GM18505 (cell line): ENCODE measurements around the gene WDFY1.
"Not testable (repeated sequence)": the region's sequence is repeated elsewhere in the genome, so short reads cannot be mapped to it uniquely, and the experiment has no call there.

Experiments used
- ATAC-seq: cut with Tn5 transposase; IDR thresholded peaks from one replicate; pipeline ENCODE4 v1.9.1; 2021; ENCODE audit not compliant: unreplicated experiment
- POLR2A ChIP-seq: IDR thresholded peaks from 4 replicates; pipeline ENCODE4 v1.6.1; 2011; ENCODE audit warnings: borderline replicate concordance; ENCODE audit not compliant: insufficient read depth, insufficient read length; ENCODE audit errors: extremely low read depth

Gene WDFY1

GRCh38 chr2:223888251-223888650 is 56.9 kb downstream of the WDFY1 start:
- no peak for TF ChIP-seq POLR2A
- no peak for ATAC-seq

- no peak for TF ChIP-seq POLR2A
- no peak for ATAC-seq
These were observed 58.0 kb downstream of the WDFY1 start for GRCh38 chr2:223887127-223887526.

GRCh38 chr2:223886726-223887125 is 58.4 kb downstream of the WDFY1 start:
- no peak for ATAC-seq

GRCh38 chr2:223884399-223884798 is 60.7 kb downstream of the WDFY1 start:
- TF ChIP-seq POLR2A: no peak
- ATAC-seq: peak; percentile 81

More at GRCh38 chr2:223886726-223887125, 58.4 kb downstream of the WDFY1 start:
- TF ChIP-seq POLR2A: no peak

GRCh38 chr2:223882715-223883114 is 62.4 kb downstream of the WDFY1 start:
- ATAC-seq: no peak
- TF ChIP-seq POLR2A: no peak

GRCh38 chr2:223880796-223881195 is 64.3 kb downstream of the WDFY1 start:
- ATAC-seq: no peak

GRCh38 chr2:223877721-223878410 is 67.3 kb downstream of the WDFY1 start:
- no peak for TF ChIP-seq POLR2A
- ATAC-seq: no peak

More at GRCh38 chr2:223880796-223881195, 64.3 kb downstream of the WDFY1 start:
- TF ChIP-seq POLR2A: no peak

GRCh38 chr2:223873672-223874071 is 71.5 kb downstream of the WDFY1 start:
- no peak for TF ChIP-seq POLR2A
- ATAC-seq: no peak

- ATAC-seq: not testable (repeated sequence)
These were observed 72.4 kb downstream of the WDFY1 start for GRCh38 chr2:223872772-223873171.

- ATAC-seq: not testable (repeated sequence)
These were observed 73.5 kb downstream of the WDFY1 start for GRCh38 chr2:223871661-223872060.

GRCh38 chr2:223870840-223871611 is 74.1 kb downstream of the WDFY1 start:
- no peak for TF ChIP-seq POLR2A
- no peak for ATAC-seq

GRCh38 chr2:223868005-223868404 is 77.1 kb downstream of the WDFY1 start:
- ATAC-seq: peak; percentile 69
- no peak for TF ChIP-seq POLR2A

GRCh38 chr2:223865907-223866508 is 79.1 kb downstream of the WDFY1 start:
- TF ChIP-seq POLR2A: no peak
- ATAC-seq: peak; percentile 43

- ATAC-seq: no peak
- no peak for TF ChIP-seq POLR2A
These were observed 80.0 kb downstream of the WDFY1 start for GRCh38 chr2:223865124-223865523.

- ATAC-seq: no peak
These were observed 81.6 kb downstream of the WDFY1 start for GRCh38 chr2:223863491-223863890.

More at GRCh38 chr2:223863491-223863890, 81.6 kb downstream of the WDFY1 start:
- TF ChIP-seq POLR2A: no peak
